Retinal pigment epithelial cell (primary cell): ENCODE data around the gene GPATCH1.
"Not testable (repeated sequence)": the region's sequence is repeated elsewhere in the genome, so short reads cannot be mapped to it uniquely, and the experiment has no call there.

Experiments
- DNase-seq: peaks from one replicate; pipeline ENCODE4 v3.0.0-alpha.2; 2010; ENCODE audit warnings: low read depth
- H3K4me3 ChIP-seq: 2 replicates; pipeline ENCODE4 v1.5.1; 2011; ENCODE audit warnings: mild to moderate bottlenecking, low read length, control low read depth, moderate library complexity
- TF ChIP-seq, protein P1 (sequence below): conservative IDR thresholded peaks from 2 replicates; pipeline ENCODE4 v1.5.1; 2011; ENCODE audit warnings: low read depth, low read length, control low read depth, inconsistent platforms

The GPATCH1 gene

DNA sequence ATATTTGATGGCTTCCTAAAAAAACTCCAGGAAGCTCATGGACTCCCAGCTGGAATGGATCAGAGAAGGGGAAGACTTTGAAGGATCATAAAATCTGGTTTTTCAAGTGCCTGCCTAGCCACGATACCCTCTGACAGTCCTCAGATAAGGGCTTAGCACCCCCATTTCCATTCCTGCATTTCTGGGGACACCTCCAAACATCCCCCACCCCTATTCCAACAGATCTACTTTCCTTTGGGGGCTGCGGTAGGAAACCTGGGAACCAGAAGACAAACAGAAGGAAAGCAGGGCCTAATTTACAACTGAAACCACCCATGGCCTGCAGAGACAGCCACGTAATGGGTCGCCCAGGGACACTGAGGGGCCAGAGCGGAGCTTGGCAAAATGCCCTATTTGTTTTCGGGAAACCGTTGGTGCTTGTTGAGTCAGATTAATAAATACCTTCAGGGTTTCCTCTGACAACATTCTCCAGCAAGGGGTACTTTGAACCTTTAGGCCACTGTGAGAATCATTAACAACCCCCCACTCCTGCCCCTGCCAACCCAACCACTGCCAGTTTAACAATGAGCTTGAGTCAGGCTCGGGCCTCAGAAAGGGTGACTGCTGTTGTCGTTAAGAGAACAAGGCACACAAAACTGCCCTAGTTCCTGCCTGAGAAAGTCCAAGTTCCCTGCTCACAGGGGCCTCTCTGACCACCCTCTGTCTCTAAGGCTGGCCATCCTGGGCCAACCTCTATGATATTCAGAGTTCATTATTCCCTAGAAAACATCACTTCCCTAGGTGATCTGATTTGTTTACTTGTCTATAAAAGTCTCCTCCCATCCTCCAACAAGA is 39.8 kb upstream of the GPATCH1 start:
- no peak for DNase-seq
- TF ChIP-seq, protein P1, sequence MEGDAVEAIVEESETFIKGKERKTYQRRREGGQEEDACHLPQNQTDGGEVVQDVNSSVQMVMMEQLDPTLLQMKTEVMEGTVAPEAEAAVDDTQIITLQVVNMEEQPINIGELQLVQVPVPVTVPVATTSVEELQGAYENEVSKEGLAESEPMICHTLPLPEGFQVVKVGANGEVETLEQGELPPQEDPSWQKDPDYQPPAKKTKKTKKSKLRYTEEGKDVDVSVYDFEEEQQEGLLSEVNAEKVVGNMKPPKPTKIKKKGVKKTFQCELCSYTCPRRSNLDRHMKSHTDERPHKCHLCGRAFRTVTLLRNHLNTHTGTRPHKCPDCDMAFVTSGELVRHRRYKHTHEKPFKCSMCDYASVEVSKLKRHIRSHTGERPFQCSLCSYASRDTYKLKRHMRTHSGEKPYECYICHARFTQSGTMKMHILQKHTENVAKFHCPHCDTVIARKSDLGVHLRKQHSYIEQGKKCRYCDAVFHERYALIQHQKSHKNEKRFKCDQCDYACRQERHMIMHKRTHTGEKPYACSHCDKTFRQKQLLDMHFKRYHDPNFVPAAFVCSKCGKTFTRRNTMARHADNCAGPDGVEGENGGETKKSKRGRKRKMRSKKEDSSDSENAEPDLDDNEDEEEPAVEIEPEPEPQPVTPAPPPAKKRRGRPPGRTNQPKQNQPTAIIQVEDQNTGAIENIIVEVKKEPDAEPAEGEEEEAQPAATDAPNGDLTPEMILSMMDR, result no peak
- no peak overlapping the region for H3K4me3 ChIP-seq

DNA sequence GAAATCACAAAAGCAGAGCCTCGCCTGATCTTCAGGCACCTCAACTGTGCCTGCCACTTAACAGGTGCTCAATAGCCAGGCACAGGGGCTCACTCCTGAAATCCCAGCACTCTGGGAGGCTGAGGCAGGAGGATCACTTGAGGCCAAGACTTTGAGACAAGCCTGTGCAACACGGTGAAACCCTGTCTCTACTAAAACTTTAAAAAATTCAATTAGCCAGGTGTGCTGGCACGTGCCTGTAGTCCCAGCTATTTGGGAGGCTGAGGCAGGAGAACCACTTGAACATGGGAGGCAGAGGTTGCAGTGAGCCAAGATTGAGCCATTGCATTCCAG is 39.2 kb upstream of the GPATCH1 start:
- not testable (repeated sequence) for DNase-seq, H3K4me3 ChIP-seq

DNA sequence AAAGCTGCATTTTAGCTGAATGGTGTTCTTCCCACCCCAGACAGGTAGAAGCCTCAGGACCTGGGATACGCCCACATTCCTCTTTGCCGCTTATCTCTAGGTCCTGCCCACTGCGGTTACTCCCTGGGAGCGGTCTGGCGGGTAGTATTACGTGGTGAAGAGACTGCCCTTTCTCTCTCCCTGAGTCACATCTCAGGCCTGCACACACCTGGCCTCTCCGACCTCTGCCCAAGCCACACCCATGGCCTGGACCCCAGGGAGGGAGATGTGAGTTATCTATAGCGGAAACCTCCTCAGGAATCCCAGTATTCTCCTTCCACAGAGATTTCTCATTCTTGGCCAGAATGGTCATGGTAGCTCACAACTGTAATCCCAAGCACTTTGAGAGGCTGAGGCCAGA is 33.6 kb upstream of the GPATCH1 start:
- TF ChIP-seq, protein P1, result no peak
- no peak for DNase-seq

DNA sequence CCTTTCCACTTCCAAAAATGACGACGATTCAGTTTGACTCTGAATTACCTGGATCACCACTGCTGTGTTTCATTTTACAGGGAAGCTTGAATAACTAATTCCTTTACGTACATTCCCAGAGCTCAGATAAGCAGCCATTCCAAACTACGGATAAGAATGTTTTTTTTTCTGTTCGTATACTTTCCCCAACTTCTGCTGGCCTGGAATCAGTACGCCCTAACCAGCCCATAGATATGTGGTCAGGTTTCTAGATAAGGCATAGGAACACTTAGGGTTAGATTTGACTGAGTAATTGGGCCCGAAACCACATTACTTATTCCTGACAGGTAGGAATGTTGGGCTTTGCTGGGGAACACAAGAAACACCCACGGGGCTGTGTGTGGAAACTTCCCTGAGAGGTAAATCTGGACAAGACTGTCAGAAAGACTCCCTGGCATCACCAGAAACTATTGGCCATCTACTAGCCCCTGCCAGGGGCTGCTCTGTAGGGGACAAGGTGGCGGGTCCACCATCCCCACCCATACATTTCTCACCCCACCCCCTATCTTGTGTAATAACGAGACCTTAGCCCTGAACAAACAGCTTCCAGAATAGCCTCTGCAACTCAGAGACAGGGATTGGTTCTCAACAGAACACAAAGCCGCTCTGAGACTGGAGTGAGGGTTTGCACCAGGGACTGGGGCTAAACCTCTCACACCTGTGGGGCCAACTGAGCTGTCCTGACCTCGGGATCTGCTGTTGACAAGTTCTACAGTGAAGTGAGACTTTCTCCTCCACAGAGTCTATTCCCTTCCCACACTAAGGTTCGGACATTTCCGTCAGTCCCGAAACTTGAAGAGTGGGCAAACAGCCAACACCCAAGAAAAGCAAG is 31.9 kb upstream of the GPATCH1 start:
- TF ChIP-seq, protein P1, result no peak
- DNase-seq, result no peak
- H3K4me3 ChIP-seq, result no peak overlapping the region

More for the DNA sequence above, 33.6 kb upstream of the GPATCH1 start:
- H3K4me3 ChIP-seq, result no peak overlapping the region

DNA sequence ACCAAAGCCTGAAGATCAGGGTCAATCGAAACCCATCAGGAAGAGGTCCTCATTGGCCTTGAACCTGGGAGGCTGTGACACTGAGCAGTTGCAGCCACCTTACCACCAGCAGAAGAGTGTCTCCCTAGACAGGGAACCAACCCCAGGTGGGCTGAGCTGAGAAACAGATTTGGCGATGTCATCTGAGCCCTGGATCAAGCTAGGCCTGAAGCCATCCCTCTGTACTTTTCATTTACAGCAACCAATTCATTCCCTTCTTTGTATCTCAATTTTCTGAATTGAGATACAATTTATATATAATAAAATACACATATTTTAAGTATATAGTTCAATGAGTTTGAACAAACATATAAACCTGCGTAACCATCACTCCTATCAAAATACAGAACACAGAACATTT is 30.9 kb upstream of the GPATCH1 start:
- TF ChIP-seq, protein P1, result no peak
- no peak for DNase-seq
- no peak overlapping the region for H3K4me3 ChIP-seq

DNA sequence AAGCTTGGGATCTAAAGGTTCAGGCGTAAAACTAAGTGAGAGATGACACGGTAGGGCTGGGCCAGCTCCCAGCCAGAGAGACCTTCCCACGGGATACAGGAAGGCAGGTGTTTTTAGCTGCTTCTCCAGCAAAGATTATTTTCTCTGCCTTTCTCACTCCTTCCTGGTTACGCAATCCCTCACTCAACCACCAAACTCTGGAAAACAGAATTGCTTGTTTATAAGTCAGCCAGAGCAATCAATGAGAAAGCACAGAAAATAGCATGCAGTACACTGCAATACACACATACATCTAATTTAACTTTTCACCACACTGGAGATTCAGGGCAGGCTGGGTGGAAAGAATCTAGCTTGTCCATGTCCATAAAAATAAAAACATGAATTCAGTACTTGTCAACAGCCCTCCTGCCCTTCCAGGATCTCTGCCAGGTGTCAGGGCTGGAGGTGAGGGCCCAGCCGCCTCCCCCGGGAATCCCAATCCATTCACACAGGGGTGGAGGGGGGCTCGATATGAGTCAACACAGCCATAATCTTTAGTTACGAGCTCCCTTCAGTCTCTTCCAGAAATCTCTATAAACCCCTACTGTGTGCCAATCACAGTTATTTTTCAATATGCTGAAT is 28.5 kb upstream of the GPATCH1 start:
- DNase-seq, result no peak
- TF ChIP-seq, protein P1, result no peak
- H3K4me3 ChIP-seq, result no peak overlapping the region

DNA sequence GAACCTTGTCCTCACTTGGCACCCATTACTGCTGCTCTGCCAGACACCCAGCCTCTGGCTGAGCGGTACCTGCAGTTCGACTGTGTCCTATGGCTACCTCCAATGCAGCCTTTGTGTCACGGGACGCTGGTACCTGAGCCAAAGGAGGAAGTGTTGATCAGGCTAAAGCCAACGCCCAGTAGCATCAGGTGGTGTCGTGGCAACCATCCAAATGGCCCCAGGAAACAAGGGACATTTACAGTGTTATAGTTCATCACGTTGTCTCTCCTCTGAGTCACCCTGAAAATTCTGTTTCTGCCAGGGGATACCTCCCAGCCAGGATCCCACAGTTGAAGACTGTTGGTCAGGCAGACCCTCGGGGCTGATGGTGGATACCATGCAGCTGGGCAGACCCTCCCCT is 26.4 kb upstream of the GPATCH1 start:
- no peak for DNase-seq
- TF ChIP-seq, protein P1, result no peak

More for the DNA sequence above, 26.4 kb upstream of the GPATCH1 start:
- H3K4me3 ChIP-seq, result no peak overlapping the region
